Measurements from ENCODE around the gene PTP4A2. TPM values are rescaled to one million over a fixed set of nuclear protein-coding genes. Genes with fewer than 3 reads are reported as not detected.

PTP4A2 gene
- total RNA-seq, 2 donors from 2014 or later: 133 to 196 TPM

DNA sequence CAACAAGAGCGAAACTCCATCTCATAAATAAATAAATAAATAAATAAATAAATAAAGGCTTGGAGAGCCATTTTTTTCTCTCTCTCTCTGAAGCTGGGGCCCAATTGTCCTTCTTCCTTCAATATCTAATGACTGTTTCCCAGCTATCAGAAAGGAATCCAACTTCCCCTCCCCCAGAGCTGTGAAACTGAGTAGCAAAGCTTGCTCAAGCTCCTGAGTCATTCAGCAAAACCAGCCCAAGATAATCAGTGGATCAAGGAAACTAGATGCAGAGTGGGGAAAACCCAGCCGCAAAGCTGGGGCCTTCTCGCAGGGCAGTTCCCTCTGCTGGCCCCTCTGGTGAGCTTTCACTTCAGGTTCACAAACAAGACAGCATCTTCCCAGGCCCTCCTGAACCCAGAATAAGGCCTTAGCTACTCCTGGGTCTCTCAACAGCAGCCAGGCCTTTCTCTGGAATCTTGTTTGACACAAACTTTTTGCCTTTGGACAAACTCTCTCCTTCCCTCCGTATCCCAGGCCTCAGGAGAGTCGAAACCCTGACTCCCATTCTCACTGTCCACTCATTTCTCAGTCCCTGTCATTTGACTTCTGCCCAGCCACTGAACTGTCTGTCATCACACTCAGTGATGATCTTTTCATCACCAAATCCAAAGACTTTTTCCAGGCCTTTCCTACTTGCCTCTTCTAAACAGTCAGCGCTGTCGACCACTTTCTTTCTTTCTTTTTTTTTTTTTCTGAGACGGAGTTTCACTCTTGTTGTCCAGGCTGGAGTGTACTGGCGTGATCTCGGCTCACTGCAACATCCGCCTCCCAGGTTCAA, 18.0 kb upstream of the PTP4A2 start:
- 60% methylated on average over 11 of the region's 11 CpGs for WGBS
- intact Hi-C loops (cut with DNase I): no loop called here
- peak overlapping the region; percentile 63 to 79 for H3K27ac ChIP-seq
- no peak overlapping the region for H3K4me3 ChIP-seq
- no peaks in the 10 kb centered on the region for H3K4me1 ChIP-seq (replicated peaks)
- peak; percentile 78 for DNase-seq (ENCODE audit: low spot score)
- TF ChIP-seq CTCF (IDR thresholded peaks at IDR 0.05) (peak in 1 of 4 experiments; percentile 60), POLR2AphosphoS5 (IDR thresholded peaks at IDR 0.05) (peak; percentile 92), POLR2A (IDR thresholded peaks at IDR 0.05) (peak; percentile 24)
- H3K9me3 ChIP-seq: no peaks in the 10 kb centered on the region
- no peaks in the 10 kb centered on the region for H3K27me3 ChIP-seq (replicated peaks; ENCODE audit: insufficient read depth)
- H3K36me3 ChIP-seq: no peaks in the 10 kb centered on the region

DNA sequence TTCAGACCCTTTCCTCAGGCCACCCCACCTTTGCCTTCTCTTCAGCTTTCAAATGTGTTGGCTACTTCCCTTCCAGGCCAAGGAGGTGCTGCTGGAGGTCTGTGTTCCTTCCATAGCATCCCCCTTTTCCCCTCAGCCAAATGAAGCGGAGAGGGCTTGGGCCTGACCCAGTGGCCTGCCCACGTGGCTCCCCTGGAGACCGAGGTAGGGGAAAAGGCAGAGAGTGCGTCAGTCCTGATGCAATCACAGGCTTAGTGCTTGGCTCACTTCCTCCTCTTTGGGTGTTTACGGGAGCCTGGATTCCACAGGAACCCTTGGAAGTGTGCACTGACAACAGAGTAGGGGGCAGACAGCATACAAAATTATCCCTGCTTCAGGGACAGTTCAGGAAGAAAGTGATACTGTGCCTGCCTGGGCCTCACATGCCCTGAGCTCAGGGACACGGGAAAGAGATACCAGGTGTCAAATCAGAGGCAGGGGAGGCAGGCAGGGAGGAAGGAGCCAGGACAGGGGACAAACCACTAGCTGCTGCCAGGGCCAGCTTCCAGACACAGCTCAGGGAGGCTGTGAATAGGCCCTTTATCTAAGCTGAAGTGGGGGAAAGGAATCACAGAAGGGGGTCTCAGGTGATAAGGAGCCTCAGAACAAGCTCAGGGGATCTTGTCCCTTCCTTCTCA, 16.6 kb upstream of the PTP4A2 start:
- DNase-seq (ENCODE audit: low spot score): peak; percentile 69
- TF ChIP-seq POLR2AphosphoS5 (IDR thresholded peaks at IDR 0.05) (peak; percentile 85), POLR2A (IDR thresholded peaks at IDR 0.05) (peak; percentile 45), CTCF (IDR thresholded peaks at IDR 0.05) (no peak)
- Histone ChIP-seq H3K4me3 (no peak overlapping the region), H3K36me3 (no peaks in the 10 kb centered on the region), H3K4me1 (replicated peaks) (no peaks in the 10 kb centered on the region), H3K27me3 (replicated peaks; ENCODE audit: insufficient read depth) (no peaks in the 10 kb centered on the region), H3K27ac (peak overlapping the region; percentile 63 to 79), H3K9me3 (no peaks in the 10 kb centered on the region)
- intact Hi-C loops (cut with DNase I): no loop called here
- 11% methylated on average over 6 of the region's 6 CpGs for WGBS

GRCh38 chr1:31952825-31953220, 14.7 kb upstream of the PTP4A2 start:
- no peak overlapping the region for H3K4me3 ChIP-seq
- no peak for TF ChIP-seq POLR2AphosphoS5 (IDR thresholded peaks at IDR 0.05)
- TF ChIP-seq POLR2A (IDR thresholded peaks at IDR 0.05): no peak
- no peak for TF ChIP-seq CTCF (IDR thresholded peaks at IDR 0.05)
- 63% methylated on average over 2 of the region's 2 CpGs for WGBS
- no peak overlapping the region for H3K27ac ChIP-seq
- H3K4me1 ChIP-seq (replicated peaks): no peaks in the 10 kb centered on the region
- H3K36me3 ChIP-seq: no peaks in the 10 kb centered on the region
- DNase-seq (ENCODE audit: low spot score): no peak
- no peaks in the 10 kb centered on the region for H3K9me3 ChIP-seq
- no peaks in the 10 kb centered on the region for H3K27me3 ChIP-seq (replicated peaks; ENCODE audit: insufficient read depth)
- intact Hi-C loops (cut with DNase I): no loop called here

GRCh38 chr1:31951276-31951675, 13.1 kb upstream of the PTP4A2 start:
- DNase-seq (ENCODE audit: low spot score): no peak
- no peak for TF ChIP-seq POLR2A (IDR thresholded peaks at IDR 0.05)
- TF ChIP-seq CTCF (IDR thresholded peaks at IDR 0.05): no peak
- no peak for TF ChIP-seq POLR2AphosphoS5 (IDR thresholded peaks at IDR 0.05)
- Histone ChIP-seq H3K4me1 (replicated peaks) (no peaks in the 10 kb centered on the region), H3K27ac (no peak overlapping the region), H3K9me3 (no peaks in the 10 kb centered on the region), H3K4me3 (no peak overlapping the region), H3K27me3 (replicated peaks; ENCODE audit: insufficient read depth) (no peaks in the 10 kb centered on the region), H3K36me3 (no peaks in the 10 kb centered on the region)
- intact Hi-C loops (cut with DNase I): no loop called here
- WGBS: 74% methylated on average over 4 of the region's 4 CpGs
